ENCODE data around the gene AKT2. TPM values are rescaled to one million over a fixed set of nuclear protein-coding genes. Genes with fewer than 3 reads are reported as not detected.
A peak's percentile ranks its signal among the peaks of the same experiment; 100 is the strongest.

The AKT2 gene
- total RNA-seq, 1 experiment from 2014 or later, result 2,376 TPM

DNA sequence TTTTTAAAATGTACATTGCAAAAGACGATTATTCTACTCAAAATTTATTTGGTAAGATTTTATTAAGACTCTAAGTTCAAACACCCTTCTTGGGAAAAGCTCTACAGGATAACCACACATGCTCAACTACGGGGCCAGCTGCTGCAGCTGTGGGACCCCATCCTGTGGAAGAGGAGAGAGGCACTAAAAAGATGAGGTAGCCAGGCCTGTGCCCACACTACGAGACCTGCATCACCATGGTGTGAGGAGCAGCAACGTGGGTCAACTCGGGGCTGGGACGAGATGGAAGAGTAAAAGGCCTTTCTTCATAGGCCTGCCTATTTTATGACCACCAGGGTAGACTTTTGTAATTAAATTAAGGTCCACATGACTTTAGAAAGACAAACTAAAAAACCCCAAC, 54.1 kb downstream of the AKT2 start:
- POLR2A ChIA-PET, result interaction anchor here (0.5 to 1.3 kb wide), 3 partner anchors 15 to 390 kb away, joined by 3 to 13 read pairs (median 9); no protein-coding TSS in a partner anchor
- peaks cover 26% of the 10 kb centered on the region for H3K36me3 ChIP-seq (ENCODE audit: control insufficient read depth, insufficient read depth, low read length)
- TF ChIP-seq SIN3A (IDR thresholded peaks at IDR 0.05; ENCODE audit: borderline replicate concordance, insufficient read depth, low read depth, low read length), result no peak
- TF ChIP-seq, protein P1, sequence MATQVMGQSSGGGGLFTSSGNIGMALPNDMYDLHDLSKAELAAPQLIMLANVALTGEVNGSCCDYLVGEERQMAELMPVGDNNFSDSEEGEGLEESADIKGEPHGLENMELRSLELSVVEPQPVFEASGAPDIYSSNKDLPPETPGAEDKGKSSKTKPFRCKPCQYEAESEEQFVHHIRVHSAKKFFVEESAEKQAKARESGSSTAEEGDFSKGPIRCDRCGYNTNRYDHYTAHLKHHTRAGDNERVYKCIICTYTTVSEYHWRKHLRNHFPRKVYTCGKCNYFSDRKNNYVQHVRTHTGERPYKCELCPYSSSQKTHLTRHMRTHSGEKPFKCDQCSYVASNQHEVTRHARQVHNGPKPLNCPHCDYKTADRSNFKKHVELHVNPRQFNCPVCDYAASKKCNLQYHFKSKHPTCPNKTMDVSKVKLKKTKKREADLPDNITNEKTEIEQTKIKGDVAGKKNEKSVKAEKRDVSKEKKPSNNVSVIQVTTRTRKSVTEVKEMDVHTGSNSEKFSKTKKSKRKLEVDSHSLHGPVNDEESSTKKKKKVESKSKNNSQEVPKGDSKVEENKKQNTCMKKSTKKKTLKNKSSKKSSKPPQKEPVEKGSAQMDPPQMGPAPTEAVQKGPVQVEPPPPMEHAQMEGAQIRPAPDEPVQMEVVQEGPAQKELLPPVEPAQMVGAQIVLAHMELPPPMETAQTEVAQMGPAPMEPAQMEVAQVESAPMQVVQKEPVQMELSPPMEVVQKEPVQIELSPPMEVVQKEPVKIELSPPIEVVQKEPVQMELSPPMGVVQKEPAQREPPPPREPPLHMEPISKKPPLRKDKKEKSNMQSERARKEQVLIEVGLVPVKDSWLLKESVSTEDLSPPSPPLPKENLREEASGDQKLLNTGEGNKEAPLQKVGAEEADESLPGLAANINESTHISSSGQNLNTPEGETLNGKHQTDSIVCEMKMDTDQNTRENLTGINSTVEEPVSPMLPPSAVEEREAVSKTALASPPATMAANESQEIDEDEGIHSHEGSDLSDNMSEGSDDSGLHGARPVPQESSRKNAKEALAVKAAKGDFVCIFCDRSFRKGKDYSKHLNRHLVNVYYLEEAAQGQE (IDR thresholded peaks at IDR 0.05; ENCODE audit: insufficient read depth in 1 of 2, low read depth in 2 of 2, low read length in 1 of 2), result no peak
- in situ Hi-C loops (cut with HindIII; ENCODE audit: low pct_unique_long_range_greater_than_20kb, low sequenced_read_pairs), result no loop called here
- no peak for ATAC-seq
- no peaks in the 10 kb centered on the region for H3K9me3 ChIP-seq (ENCODE audit: control insufficient read depth, insufficient read depth, low read depth, low read length)
- BruUV-seq (replicated peaks), result no TSS peak
- H3K27ac ChIP-seq (ENCODE audit: low read length), result peak overlapping the region; percentile 35
- peaks cover 42% of the 10 kb centered on the region for H3K4me1 ChIP-seq (ENCODE audit: control insufficient read depth, insufficient read depth, low read length)
- DNase-seq (ENCODE audit: low read depth, low spot score), result no peak
- CTCF ChIA-PET, result interaction anchor here (0.5 to 3.0 kb wide), 9 partner anchors 14 to 385 kb away, joined by 3 to 30 read pairs (median 6); partner anchors contain the start of genes FBL and TTC9B
- intact Hi-C loops (cut with micrococcal nuclease; ENCODE audit: unreplicated experiment), result no loop called here
- peaks cover 4% of the 10 kb centered on the region; the same call in 1 of the 2 replicates for H3K27me3 ChIP-seq (ENCODE audit: control insufficient read depth, insufficient read depth, low read length)
- no peak overlapping the region for H3K4me3 ChIP-seq (ENCODE audit: low read depth in 2 of 2, low read length in 2 of 2)

DNA sequence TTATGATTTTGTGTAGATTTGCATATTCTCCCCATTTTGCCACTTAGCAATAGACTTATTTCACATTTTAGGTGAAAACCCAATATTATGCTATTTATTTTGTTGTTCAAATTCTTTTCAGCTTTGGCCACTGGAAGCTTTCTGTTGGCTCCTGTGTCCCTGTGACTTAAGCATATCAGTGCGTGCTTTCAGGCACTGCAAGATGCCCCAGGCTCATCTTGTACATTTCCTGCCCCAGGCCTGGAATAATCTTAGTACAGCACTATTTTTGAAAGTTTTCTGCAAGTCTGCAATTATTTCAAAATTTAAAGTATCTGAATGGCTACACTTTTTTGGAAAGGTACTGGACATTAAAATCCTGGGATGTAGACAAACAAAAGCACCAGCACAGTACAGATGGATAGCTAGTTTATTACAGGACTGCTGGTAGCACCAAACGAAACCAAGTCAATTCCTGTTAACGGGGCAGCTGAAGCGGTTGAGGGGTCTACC, 55.2 kb downstream of the AKT2 start:
- H3K4me1 ChIP-seq (ENCODE audit: control insufficient read depth, insufficient read depth, low read length), result peaks cover 48% of the 10 kb centered on the region
- ATAC-seq, result no peak
- CTCF ChIA-PET, result interaction anchor here (0.5 to 3.0 kb wide), 7 partner anchors 12 to 105 kb away, joined by 3 to 30 read pairs (median 5); partner anchors contain the start of gene TTC9B

More for the DNA sequence above, 55.2 kb downstream of the AKT2 start:
- no TSS peak for BruUV-seq (replicated peaks)
- POLR2A ChIA-PET, result interaction anchor here (0.7 kb wide), 1 partner anchor 228 kb away, joined by 3 read pairs; no protein-coding TSS in a partner anchor
- intact Hi-C loops (cut with micrococcal nuclease; ENCODE audit: unreplicated experiment) (no loop called here), in situ Hi-C loops (cut with HindIII; ENCODE audit: low pct_unique_long_range_greater_than_20kb, low sequenced_read_pairs) (loop anchor here (5.0 kb wide), 3 partner anchors 38 to 93 kb away; partner anchors contain the start of gene MAP3K10)
- Histone ChIP-seq H3K27ac (ENCODE audit: low read length) (no peak overlapping the region), H3K27me3 (ENCODE audit: control insufficient read depth, insufficient read depth, low read length) (peaks cover 11% of the 10 kb centered on the region; the same call in 1 of the 2 replicates), H3K36me3 (ENCODE audit: control insufficient read depth, insufficient read depth, low read length) (peaks cover 15% of the 10 kb centered on the region; the same call in 1 of the 2 replicates), H3K4me3 (ENCODE audit: low read depth in 2 of 2, low read length in 2 of 2) (no peak overlapping the region), H3K9me3 (ENCODE audit: control insufficient read depth, insufficient read depth, low read depth, low read length) (no peaks in the 10 kb centered on the region)
- TF ChIP-seq SIN3A (IDR thresholded peaks at IDR 0.05; ENCODE audit: borderline replicate concordance, insufficient read depth, low read depth, low read length) (no peak), POLR2AphosphoS5 (IDR thresholded peaks at IDR 0.05; ENCODE audit: low read depth, low read length) (no peak), TCF7L2 (IDR thresholded peaks at IDR 0.05; ENCODE audit: low read depth, low read length) (no peak)
- TF ChIP-seq, protein P2, sequence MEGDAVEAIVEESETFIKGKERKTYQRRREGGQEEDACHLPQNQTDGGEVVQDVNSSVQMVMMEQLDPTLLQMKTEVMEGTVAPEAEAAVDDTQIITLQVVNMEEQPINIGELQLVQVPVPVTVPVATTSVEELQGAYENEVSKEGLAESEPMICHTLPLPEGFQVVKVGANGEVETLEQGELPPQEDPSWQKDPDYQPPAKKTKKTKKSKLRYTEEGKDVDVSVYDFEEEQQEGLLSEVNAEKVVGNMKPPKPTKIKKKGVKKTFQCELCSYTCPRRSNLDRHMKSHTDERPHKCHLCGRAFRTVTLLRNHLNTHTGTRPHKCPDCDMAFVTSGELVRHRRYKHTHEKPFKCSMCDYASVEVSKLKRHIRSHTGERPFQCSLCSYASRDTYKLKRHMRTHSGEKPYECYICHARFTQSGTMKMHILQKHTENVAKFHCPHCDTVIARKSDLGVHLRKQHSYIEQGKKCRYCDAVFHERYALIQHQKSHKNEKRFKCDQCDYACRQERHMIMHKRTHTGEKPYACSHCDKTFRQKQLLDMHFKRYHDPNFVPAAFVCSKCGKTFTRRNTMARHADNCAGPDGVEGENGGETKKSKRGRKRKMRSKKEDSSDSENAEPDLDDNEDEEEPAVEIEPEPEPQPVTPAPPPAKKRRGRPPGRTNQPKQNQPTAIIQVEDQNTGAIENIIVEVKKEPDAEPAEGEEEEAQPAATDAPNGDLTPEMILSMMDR (IDR thresholded peaks at IDR 0.05), result no peak
- TF ChIP-seq, protein P1 (IDR thresholded peaks at IDR 0.05; ENCODE audit: insufficient read depth in 1 of 2, low read depth in 2 of 2, low read length in 1 of 2), result no peak
- no peak for DNase-seq (ENCODE audit: low read depth, low spot score)

Measured in Panc1 (cell line).